Measurements from ENCODE around the gene MMS22L. TPM values are rescaled to one million over a fixed set of nuclear protein-coding genes. Genes with fewer than 3 reads are reported as not detected.
A peak's percentile ranks its signal among the peaks of the same experiment; 100 is the strongest.

MMS22L gene
- polyA plus RNA-seq, 3 donors = 1.6 to 3.4 (median 2.1) TPM

- no peak for TF ChIP-seq CTCF (IDR thresholded peaks at IDR 0.05)
- no peak overlapping the region for H3K4me3 ChIP-seq (replicated peaks in 1 of 3; ENCODE audit: low read depth in 2 of 3, low read length in 3 of 3)
- no peaks in the 10 kb centered on the region for H4K20me1 ChIP-seq (ENCODE audit: insufficient read depth, low read length)
- Mint-ChIP-seq H3K4me3 (no peak overlapping the region), H3K4me1 (no peaks in the 10 kb centered on the region), H3K36me3 (peaks cover 3 to 7% of the 10 kb centered on the region in 2 donors), H3K9me3 (no peaks in the 10 kb centered on the region), H3K27ac (no peak overlapping the region), H3K27me3 (ENCODE audit: low read depth in 3 of 3) (peaks cover 0 to 1% (median 0%) of the 10 kb centered on the region in 3 donors)
- H3K27me3 ChIP-seq (ENCODE audit: control insufficient read depth in 2 of 2, insufficient read depth in 2 of 2, low read length in 2 of 2) = no peaks in the 10 kb centered on the region
- H3K79me2 ChIP-seq (ENCODE audit: insufficient read depth, low read length) = no peaks in the 10 kb centered on the region
- intact Hi-C loops (cut with micrococcal nuclease) = loop anchor here in 1 of 2 donors (5.0 kb wide), 1 partner anchor 209 kb away; no protein-coding TSS in a partner anchor
- DNase-seq = no peak
- H2AFZ ChIP-seq (ENCODE audit: insufficient read depth, low read depth, low read length, poor library complexity, severe bottlenecking) = no peak overlapping the region
- no peak overlapping the region for H3K4me2 ChIP-seq (replicated peaks; ENCODE audit: extremely low read depth, low read length, poor library complexity, severe bottlenecking)
- H3K36me3 ChIP-seq (replicated peaks in 1 of 2; ENCODE audit: control insufficient read depth in 1 of 2, insufficient read depth in 2 of 2, low read length in 2 of 2) = peaks cover 0 to 9% of the 10 kb centered on the region in 2 donors
- no peak overlapping the region for H3K9ac ChIP-seq (ENCODE audit: insufficient read depth, low read length, poor library complexity, severe bottlenecking)
- H3K4me1 ChIP-seq (ENCODE audit: control insufficient read depth in 1 of 2, insufficient read depth in 2 of 2, low read length in 2 of 2) = no peaks in the 10 kb centered on the region
- no peak overlapping the region for H3K27ac ChIP-seq (ENCODE audit: low read depth in 1 of 2, low read length in 2 of 2)
- no peaks in the 10 kb centered on the region for H3K9me3 ChIP-seq (replicated peaks in 1 of 2; ENCODE audit: control insufficient read depth in 1 of 2, insufficient read depth in 1 of 2, low read length in 2 of 2)
Measured at GRCh38 chr6:97187951-97188350, 95.1 kb downstream of the MMS22L start.

DNA sequence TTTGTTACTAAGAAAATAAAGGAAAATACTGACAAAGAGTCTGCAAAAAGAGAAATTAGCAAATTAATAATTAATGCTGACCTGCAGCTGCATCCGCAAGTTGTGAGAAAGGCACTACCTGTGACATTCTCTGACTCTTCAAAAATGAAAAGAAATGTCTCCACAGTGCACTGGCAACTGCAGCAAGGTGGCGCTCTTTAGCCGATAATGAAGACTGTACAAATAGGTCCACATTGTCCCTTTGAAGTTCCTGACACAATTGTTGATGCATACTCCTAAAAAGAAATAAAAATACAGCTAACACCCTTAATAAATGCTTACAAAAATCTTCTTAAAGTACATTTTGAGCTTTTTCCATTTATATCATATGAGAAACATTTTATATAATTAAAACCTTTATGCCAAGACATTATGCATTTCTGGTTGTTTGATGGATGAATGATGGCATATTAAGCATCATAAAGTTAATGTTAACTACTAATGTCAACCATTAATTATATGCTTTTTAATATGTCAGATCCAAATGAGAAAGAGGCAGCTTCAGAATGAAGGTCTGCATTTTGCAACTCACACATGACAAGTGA is 96.5 kb downstream of the MMS22L start:
- intact Hi-C loops (cut with micrococcal nuclease) = loop anchor here in 1 of 2 donors (5.0 kb wide), 1 partner anchor 211 kb away; no protein-coding TSS in a partner anchor
- peak; percentile 32 to 48 (median 47) for DNase-seq
- Mint-ChIP-seq H3K27ac (no peak overlapping the region), H3K27me3 (ENCODE audit: low read depth in 3 of 3) (peaks cover 0 to 1% (median 0%) of the 10 kb centered on the region in 3 donors), H3K4me1 (no peaks in the 10 kb centered on the region), H3K4me3 (no peak overlapping the region), H3K36me3 (peaks cover under 1 to 6% of the 10 kb centered on the region in 2 donors), H3K9me3 (no peaks in the 10 kb centered on the region)
- peak; percentile 98 for TF ChIP-seq CTCF (IDR thresholded peaks at IDR 0.05)
- H2AFZ ChIP-seq (ENCODE audit: insufficient read depth, low read depth, low read length, poor library complexity, severe bottlenecking) = no peak overlapping the region
- H3K27ac ChIP-seq (ENCODE audit: low read depth in 1 of 2, low read length in 2 of 2) = no peak overlapping the region
- H3K9ac ChIP-seq (ENCODE audit: insufficient read depth, low read length, poor library complexity, severe bottlenecking) = no peak overlapping the region
- no peaks in the 10 kb centered on the region for H4K20me1 ChIP-seq (ENCODE audit: insufficient read depth, low read length)
- no peaks in the 10 kb centered on the region for H3K27me3 ChIP-seq (ENCODE audit: control insufficient read depth in 2 of 2, insufficient read depth in 2 of 2, low read length in 2 of 2)
- H3K36me3 ChIP-seq (replicated peaks in 1 of 2; ENCODE audit: control insufficient read depth in 1 of 2, insufficient read depth in 2 of 2, low read length in 2 of 2) = peaks cover under 1 to 10% of the 10 kb centered on the region in 2 donors
- H3K79me2 ChIP-seq (ENCODE audit: insufficient read depth, low read length) = no peaks in the 10 kb centered on the region
- WGBS (ENCODE audit: insufficient coverage) = 80% methylated on average over 1 of the region's 3 CpGs
- H3K4me1 ChIP-seq (ENCODE audit: control insufficient read depth in 1 of 2, insufficient read depth in 2 of 2, low read length in 2 of 2) = no peaks in the 10 kb centered on the region
- no peak overlapping the region for H3K4me3 ChIP-seq (replicated peaks in 1 of 3; ENCODE audit: low read depth in 2 of 3, low read length in 3 of 3)
- no peaks in the 10 kb centered on the region for H3K9me3 ChIP-seq (replicated peaks in 1 of 2; ENCODE audit: control insufficient read depth in 1 of 2, insufficient read depth in 1 of 2, low read length in 2 of 2)
- H3K4me2 ChIP-seq (replicated peaks; ENCODE audit: extremely low read depth, low read length, poor library complexity, severe bottlenecking) = no peak overlapping the region
